ENCODE measurements around the gene PADI6. TPM values are rescaled to one million over a fixed set of nuclear protein-coding genes. Genes with fewer than 3 reads are reported as not detected.
A peak's percentile ranks its signal among the peaks of the same experiment; 100 is the strongest.

Gene PADI6
- polyA plus RNA-seq, 1 donor: not detected

DNA sequence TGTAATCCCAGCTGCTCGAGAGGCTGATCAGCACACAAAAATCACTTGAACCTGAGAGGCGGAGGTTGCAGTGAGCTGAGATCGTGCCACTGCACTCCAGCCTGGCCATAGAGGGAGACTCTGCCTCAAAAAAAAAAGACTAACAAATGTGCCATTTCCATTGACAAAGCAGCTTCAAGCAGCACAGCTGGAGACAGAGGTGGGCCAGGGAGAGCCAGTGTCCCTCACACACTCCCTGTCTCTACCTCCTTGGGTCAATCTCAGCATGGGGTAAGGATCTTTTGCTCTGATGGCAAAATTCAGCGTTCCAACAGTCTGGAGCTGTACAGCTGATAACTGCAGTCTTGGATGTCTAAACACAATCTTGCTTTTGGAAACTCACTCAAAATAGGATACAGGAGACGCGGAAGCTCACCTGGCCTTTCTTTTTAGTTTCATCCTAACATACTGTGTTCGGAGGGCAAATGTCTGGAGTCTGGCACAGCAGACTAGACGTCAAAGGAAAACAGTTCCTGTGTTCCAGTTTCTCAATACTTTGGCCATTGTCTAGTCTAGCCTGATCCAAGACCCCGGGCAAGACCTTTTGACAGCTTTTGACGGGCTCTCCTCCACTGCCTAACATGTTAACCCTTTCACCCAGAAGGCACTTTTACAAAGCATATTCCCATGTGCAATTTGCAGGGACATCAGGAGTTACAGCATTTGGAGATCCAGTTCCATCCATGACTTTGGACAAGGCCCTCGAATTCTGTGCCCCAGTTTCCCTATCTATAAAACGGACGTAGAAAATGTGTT is 64.6 kb downstream of the PADI6 start:
- no peak for DNase-seq

DNA sequence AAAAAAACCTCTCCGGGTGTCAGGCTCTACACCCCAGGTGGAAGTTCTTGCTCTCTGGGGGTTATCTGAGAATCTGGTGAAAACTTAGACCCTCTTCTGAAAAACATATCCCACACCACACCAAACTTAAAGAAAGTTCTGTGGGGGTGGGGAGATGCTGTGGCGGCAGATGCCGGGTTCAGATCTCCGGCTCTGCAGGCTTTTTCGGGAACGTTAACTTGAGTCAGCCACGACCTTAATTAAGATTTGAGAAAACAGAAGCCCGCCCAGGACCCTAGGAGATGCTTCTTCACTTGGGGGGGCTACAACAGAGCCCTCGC is 65.2 kb downstream of the PADI6 start:
- no peak for DNase-seq

DNA sequence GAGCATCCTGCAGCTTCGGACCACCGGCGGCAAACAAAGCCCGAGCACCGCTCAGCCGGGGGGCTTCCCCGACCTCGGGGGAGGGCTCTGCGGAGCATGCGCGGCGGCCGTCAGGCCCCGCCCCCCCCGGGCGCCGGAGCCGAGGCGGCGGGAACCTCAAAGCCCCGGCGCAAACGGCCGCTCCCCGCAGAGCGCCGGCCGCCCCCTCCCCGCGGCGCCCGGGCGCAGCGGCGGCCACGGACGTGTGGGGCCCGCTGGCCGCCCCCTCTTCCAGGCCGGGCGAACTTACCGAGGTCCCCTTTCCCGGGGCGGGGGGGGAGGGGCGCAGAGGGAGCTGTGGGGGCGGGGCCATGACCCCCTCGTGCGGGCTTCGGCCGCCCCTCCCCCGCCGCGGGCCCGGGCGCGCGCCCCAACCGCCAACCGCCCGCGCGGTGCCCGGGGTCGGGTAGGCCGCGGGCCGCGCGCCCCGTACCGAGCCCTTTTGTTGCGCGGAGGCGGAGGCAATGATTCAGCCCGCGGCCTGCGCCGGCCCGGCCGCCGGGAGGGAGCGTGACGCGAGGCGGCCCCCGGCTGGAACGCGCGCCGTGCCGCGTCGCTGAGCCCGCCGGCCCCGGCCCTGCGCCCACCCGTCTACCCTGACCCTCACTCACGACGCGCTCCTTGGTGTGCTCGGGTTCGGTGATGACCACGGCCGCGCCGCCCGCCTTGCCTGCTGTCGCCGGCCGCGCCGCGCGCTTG is 65.8 kb downstream of the PADI6 start:
- no peak for DNase-seq

DNA sequence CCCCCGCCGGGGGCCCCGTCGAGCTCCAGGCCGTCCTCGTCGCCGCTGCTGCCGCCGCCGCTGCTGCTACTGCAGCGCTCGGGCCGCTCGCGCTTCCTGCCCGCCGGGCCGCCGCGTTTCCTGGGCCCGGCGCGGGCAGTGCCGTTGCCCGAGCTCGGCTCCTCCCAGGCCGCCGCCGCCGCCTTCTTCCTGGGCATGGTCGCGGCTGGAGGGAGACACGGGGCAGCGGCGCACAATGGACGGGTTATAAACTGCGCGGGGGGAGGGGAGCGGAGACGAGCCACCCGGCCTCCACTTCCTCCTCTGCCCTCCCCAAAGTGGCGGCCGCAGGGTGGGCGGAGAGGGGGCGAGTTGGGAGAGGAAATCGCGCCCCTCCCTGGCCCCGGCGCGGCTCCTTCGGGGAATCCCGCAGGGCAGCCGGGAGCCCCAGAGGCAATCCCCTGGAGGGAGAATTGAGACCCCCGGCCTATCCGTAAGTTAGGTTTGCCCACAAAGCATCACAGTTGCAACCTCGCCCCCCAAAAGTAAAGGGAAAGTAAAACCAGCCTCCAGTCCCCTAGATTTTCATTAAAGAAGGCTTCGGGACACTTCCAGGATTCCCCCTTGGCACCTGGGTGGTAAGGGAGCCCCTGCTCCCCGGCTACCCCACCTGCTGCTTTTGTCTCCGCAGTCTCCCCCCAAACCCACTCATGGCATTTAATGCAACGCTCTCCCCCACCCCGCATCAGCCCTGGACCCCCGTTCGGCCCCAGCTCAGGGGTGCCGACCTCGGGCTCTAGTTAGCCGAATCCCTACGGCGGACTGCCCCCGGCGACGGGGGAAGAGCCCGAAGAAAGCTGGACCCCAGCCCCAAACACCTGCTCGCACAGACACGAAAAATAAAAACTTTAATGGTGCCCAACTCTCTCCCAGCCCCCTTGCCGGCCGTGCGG is 66.6 kb downstream of the PADI6 start:
- DNase-seq: peak; percentile 37

DNA sequence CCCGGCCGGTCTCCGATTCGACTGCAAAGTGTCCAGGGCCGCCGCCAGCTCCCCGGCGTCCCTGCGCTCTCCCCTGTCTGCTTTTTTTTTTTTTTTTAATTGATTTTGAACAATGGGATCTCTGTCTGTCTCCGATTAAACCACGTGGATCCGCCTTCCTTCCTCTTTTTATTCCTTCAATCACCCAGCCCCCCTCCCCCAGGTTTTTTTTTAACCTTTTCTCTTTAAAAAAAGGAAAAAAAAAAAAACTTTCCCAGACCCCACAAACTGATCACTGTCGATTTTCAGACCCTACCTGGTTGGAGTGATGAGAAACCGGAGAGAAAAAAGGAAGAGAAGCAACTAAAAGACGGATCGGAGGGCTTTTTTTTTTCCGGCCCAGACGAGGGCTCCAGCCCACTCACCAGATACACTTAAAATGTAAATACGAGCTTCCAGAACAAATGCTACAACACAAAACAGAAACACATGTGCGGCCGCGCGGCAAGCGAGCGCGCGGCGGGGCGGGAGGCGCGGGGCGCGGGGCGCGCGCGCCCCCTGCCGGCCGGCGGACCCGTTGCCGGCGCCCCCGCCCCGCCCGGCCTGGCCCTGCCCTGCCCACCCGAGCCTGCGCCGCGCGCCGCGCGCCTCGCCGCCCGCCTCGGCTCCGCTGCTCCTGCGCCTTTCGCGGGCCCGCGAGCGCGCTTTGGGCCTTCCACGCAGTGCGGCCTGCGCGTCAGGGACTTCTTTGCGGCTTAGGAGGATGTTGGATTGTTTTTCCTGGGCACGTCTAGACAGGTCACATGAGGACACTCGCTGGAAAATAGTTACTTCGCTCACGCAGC is 67.5 kb downstream of the PADI6 start, which contains the start of gene RCC2:
Gene RCC2, minus strand, starts transcription at position 428 of the 824 bp plus-strand sequence. CDS start 1,163 bp downstream, outside the sequence.
- DNase-seq: peak; percentile 64

DNA sequence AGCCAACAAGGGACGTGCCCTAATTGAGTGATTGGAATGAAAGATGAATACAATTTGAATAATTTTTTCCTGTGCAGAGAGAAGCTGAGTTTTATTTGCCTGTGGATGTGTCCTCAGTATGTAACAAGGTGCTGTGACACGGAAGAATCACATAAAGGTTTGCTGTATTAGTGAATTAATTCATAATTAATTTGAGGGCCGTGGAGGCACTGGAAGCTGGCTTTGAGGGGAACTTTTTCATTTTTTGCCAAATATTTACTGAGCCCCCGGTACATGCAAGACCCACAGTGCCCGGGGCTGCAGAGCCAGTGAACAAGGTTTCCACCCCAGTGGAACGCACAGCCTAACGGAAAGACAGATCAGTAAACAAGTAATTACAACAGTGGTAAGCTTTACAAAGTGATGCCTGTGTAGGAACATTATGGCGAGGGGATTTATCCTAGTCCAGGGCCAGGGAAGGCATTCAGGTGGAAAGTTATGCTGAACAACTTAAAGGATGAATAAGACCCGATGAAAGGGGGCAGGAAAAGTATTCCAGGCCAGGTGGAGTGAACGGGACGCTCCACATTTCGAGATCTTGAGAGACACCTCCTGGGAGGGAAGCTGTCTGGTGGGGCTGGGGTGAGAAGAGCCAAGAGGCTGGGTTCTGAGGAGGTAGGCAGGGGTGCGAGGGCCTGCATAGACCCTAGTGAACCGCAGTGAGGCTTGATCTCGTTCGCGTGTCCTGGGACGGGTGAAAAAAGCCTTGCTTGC is 68.3 kb downstream of the PADI6 start:
- no peak for DNase-seq

DNA sequence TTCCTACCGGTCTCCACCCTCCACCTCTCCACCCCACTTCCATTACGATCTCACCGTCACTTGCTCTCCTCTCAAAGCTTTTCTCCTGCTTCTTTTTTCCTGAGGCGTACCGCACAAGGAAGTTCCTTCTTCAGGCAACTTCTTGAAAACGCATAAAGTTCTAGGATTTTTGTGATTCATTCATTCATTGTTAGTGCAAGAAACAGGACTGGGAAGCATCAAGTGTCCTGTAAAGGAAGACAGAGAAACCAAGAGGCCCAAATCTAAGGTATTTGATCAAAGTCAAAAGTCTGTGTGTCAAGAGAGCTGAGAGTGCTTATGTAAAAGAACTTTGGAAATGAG is 68.8 kb downstream of the PADI6 start:
- no peak for DNase-seq

DNA sequence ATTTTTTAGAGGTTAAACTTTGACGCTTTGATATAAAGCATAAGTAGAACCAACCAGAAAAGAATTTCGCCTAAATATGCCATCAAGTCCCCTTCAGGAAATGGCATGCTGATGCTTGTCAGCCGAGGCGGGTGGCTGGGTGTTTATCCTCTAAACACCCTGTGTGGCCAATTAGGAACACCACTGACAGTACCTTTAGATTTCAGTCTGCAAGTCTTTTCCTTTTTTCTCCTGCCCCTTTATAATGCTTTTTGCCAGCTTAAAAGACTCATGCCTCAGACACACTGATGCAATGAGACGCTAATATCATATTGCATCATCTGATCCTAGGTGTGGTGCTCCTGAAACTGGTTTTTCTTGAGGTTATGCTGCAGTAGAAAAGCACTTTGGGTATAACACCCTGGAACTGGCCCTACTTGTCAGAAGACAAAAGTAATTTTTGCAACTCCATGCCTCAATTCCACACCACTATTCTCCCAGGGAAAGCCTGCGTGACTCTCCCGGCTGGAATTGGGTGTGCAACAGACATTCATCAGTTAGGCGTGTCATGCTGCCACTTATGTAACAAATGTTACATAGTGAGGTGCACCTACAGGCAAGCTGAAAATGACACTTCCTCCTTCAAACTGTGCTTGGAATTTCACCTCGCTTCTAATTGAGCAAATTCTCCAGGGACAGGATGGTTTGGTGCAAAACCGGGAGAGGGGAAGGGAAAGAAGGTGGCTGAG is 69.4 kb downstream of the PADI6 start:
- DNase-seq: no peak

DNA sequence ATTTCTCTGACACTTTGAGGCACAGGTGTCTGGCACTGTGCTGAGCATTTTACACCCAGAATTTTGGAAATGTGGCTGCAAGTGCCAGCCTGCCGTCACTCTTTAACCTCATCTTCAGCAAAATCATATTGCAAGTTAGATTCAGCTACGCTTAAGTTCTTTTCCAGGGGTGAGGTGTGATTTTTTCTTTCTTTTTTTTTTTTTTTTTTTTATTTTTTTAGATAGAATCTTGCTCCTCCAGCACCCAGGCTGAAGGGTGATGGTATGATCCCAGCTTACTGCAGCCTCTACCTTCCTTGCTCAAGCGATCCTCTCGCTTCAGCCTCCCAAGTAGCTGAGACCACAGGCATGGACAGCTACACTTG is 70.0 kb downstream of the PADI6 start:
- no peak for DNase-seq

DNA sequence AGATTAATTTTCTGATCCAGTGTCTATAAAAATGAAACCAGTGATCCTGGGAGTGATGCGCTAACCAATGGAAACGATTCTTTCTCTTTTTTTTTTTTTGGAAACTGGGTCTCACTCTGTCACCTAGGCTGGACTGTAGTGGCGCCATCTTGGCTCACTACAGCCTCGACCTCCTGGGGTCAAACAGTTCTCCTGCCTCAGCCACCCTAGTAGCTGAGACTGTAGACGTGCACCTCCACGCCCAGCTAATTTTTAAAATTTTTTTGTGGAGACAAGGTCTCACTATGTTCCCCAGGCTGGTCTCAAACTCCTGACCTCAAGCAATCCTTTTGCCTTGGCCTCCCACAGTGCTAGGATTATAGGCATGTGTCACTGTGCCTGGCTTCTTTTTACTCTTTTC is 70.8 kb downstream of the PADI6 start:
- no peak for DNase-seq

DNA sequence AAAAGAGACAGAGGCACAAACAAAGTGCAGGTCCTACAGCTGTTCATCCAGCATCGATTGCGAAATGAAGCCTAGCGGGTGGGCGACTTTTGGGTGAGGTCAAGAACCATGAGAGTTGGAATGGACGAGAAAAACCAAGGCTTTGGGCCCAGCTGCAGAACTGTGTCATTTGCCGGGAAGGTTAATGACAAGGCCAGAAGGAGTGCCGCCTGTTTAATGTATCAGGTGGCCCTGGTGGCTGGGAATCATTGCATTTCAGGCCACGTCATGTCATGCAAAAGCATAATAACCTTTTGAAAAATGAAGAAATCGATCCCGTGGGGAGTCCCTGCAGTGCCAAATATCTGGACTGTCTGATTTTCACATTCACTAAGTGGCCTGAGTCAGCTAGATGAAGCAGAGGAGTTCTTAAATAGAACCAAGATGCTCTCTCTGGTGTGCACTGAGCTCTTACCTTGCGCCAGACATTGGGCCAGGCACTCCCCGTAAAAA is 75.6 kb downstream of the PADI6 start:
- DNase-seq: no peak

Other genes with a start within 250 kb of the PADI6 start
- 0.10 TPM for gene PADI1, start 167.1 kb upstream of the PADI6 start, polyA plus RNA-seq (ENCODE audit: insufficient read length)
- 0.08 TPM for gene PADI3, start 123.1 kb upstream of the PADI6 start, polyA plus RNA-seq (ENCODE audit: insufficient read length)
- 0.17 TPM for gene PADI4, start 64.0 kb upstream of the PADI6 start, polyA plus RNA-seq (ENCODE audit: insufficient read length)
- 99.2 TPM for gene RCC2, start 67.5 kb downstream of the PADI6 start, polyA plus RNA-seq (ENCODE audit: insufficient read length)
- 39.2 TPM for gene ARHGEF10L, start 167.5 kb downstream of the PADI6 start, polyA plus RNA-seq (ENCODE audit: insufficient read length)

Data from left kidney (tissue), 2 donors.